ENCODE data around the gene GPC6. TPM values are rescaled to one million over a fixed set of nuclear protein-coding genes. Genes with fewer than 3 reads are reported as not detected.

The GPC6 gene
- total and polyA plus RNA-seq, 2 donors (not counting 1 experiment from before 2014, with no cell fraction given): not detected

- Histone ChIP-seq H3K36me3 (replicated peaks in 1 of 2; ENCODE audit: control extremely low read depth in 1 of 2, control insufficient read depth in 1 of 2, extremely low read depth in 1 of 2, insufficient read depth in 2 of 2, low read length in 1 of 2) (no peaks in the 10 kb centered on the region), H3K4me1 (ENCODE audit: control insufficient read depth in 2 of 2, insufficient read depth in 2 of 2, low read length in 2 of 2) (peaks cover 56 to 58% of the 10 kb centered on the region in 2 donors), H3K27me3 (replicated peaks in 1 of 4; ENCODE audit: control extremely low read depth in 1 of 4, control insufficient read depth in 3 of 4, insufficient read depth in 4 of 4, low read length in 3 of 4) (no peaks in the 10 kb centered on the region), H3K4me2 (replicated peaks; ENCODE audit: low read depth, low read length, poor library complexity, severe bottlenecking) (peak overlapping the region; percentile 67), H2AFZ (ENCODE audit: insufficient read depth, low read depth, low read length, poor library complexity, severe bottlenecking) (peak overlapping the region; percentile 64), H3K9ac (ENCODE audit: low read length) (peak overlapping the region; percentile 64), H3K9me3 (ENCODE audit: control extremely low read depth in 1 of 3, control insufficient read depth in 2 of 3, insufficient read depth in 1 of 3, low read length in 2 of 3) (peaks cover 0 to 4% (median 0%) of the 10 kb centered on the region in 3 donors), H4K20me1 (ENCODE audit: control insufficient read depth, insufficient read depth, low read length, poor library complexity, severe bottlenecking) (no peaks in the 10 kb centered on the region), H3K27ac (ENCODE audit: low read length in 2 of 2) (peak overlapping the region; percentile 53 to 82), H3K4me3 (ENCODE audit: control extremely low read depth in 1 of 5, extremely low read depth in 1 of 5, insufficient read depth in 1 of 5, low read depth in 2 of 5, low read length in 4 of 5) (peak overlapping the region in 4 of 5 experiments; percentile 5 to 52 (median 14)), H3K79me2 (ENCODE audit: control insufficient read depth, insufficient read depth, low read length) (no peaks in the 10 kb centered on the region)
- ChIA-PET POLR2A (no interaction called here), CTCF (interaction anchor here (1.2 kb wide), 1 partner anchor 35 kb away, joined by 4 read pairs; no protein-coding TSS in a partner anchor)
- ATAC-seq (ENCODE audit: low read depth) (peak; percentile 64), DNase-seq (peak; percentile 45)
- 0% methylated on average over 4 of the region's 6 CpGs for WGBS (ENCODE audit: insufficient coverage)
- peaks cover 3% of the 10 kb centered on the region for H3K27me3 Mint-ChIP-seq
- no peak for TF ChIP-seq EZH2 (IDR thresholded peaks at IDR 0.05; ENCODE audit: borderline replicate concordance, insufficient read depth, low read depth, low read length, poor library complexity, severe bottlenecking)
- no peak for TF ChIP-seq CTCF (IDR thresholded peaks at IDR 0.05)
- H3K9me3 Mint-ChIP-seq (ENCODE audit: insufficient read depth): no peaks in the 10 kb centered on the region
- H3K4me3 Mint-ChIP-seq: peak overlapping the region; percentile 86
- intact Hi-C loops (cut with micrococcal nuclease): no loop called here
- peak overlapping the region; percentile 79 for H3K27ac Mint-ChIP-seq
- H3K4me1 Mint-ChIP-seq: peaks cover 52% of the 10 kb centered on the region
Measured at GRCh38 chr13:94327318-94327717, 1100.7 kb downstream of the GPC6 start.

- H3K4me3 ChIP-seq (ENCODE audit: control extremely low read depth in 1 of 5, extremely low read depth in 1 of 5, insufficient read depth in 1 of 5, low read depth in 2 of 5, low read length in 4 of 5): no peak overlapping the region
- DNase-seq (no peak), ATAC-seq (ENCODE audit: low read depth) (no peak)
- H3K4me1 Mint-ChIP-seq: peaks cover 45% of the 10 kb centered on the region
- CTCF ChIA-PET: interaction anchor here (0.7 kb wide), 1 partner anchor 33 kb away, joined by 3 read pairs; no protein-coding TSS in a partner anchor
- H3K27me3 ChIP-seq (replicated peaks in 1 of 4; ENCODE audit: control extremely low read depth in 1 of 4, control insufficient read depth in 3 of 4, insufficient read depth in 4 of 4, low read length in 3 of 4): no peaks in the 10 kb centered on the region
- H3K9me3 Mint-ChIP-seq (ENCODE audit: insufficient read depth): no peaks in the 10 kb centered on the region
- intact Hi-C loops (cut with micrococcal nuclease): no loop called here
- WGBS (ENCODE audit: insufficient coverage): 86% methylated on average over 9 of the region's 13 CpGs
- TF ChIP-seq CTCF (IDR thresholded peaks at IDR 0.05) (no peak), EZH2 (IDR thresholded peaks at IDR 0.05; ENCODE audit: borderline replicate concordance, insufficient read depth, low read depth, low read length, poor library complexity, severe bottlenecking) (no peak)
- peaks cover 8% of the 10 kb centered on the region for H3K27me3 Mint-ChIP-seq
- peaks cover 0 to 4% (median 0%) of the 10 kb centered on the region in 3 donors for H3K9me3 ChIP-seq (ENCODE audit: control extremely low read depth in 1 of 3, control insufficient read depth in 2 of 3, insufficient read depth in 1 of 3, low read length in 2 of 3)
- POLR2A ChIA-PET: no interaction called here
- H3K27ac Mint-ChIP-seq: peak overlapping the region; percentile 46
- no peak overlapping the region for H3K27ac ChIP-seq (ENCODE audit: low read length in 2 of 2)
- H3K4me3 Mint-ChIP-seq: peak overlapping the region; percentile 10
- H4K20me1 ChIP-seq (ENCODE audit: control insufficient read depth, insufficient read depth, low read length, poor library complexity, severe bottlenecking): no peaks in the 10 kb centered on the region
- peak overlapping the region; percentile 64 for H3K9ac ChIP-seq (ENCODE audit: low read length)
- H3K79me2 ChIP-seq (ENCODE audit: control insufficient read depth, insufficient read depth, low read length): no peaks in the 10 kb centered on the region
- peaks cover 47 to 49% of the 10 kb centered on the region in 2 donors for H3K4me1 ChIP-seq (ENCODE audit: control insufficient read depth in 2 of 2, insufficient read depth in 2 of 2, low read length in 2 of 2)
- H3K36me3 ChIP-seq (replicated peaks in 1 of 2; ENCODE audit: control extremely low read depth in 1 of 2, control insufficient read depth in 1 of 2, extremely low read depth in 1 of 2, insufficient read depth in 2 of 2, low read length in 1 of 2): no peaks in the 10 kb centered on the region
- H3K4me2 ChIP-seq (replicated peaks; ENCODE audit: low read depth, low read length, poor library complexity, severe bottlenecking): peak overlapping the region; percentile 67
- H2AFZ ChIP-seq (ENCODE audit: insufficient read depth, low read depth, low read length, poor library complexity, severe bottlenecking): no peak overlapping the region
Measured at GRCh38 chr13:94328381-94329041, 1101.9 kb downstream of the GPC6 start.

Measured in B cell (primary cell).